SJSA1 (cell line): ENCODE data around the gene CDK10. TPM values are rescaled to one million over a fixed set of nuclear protein-coding genes. Genes with fewer than 3 reads are reported as not detected.

Experiments
- DNase-seq, 2 experiments: peaks; one replicate each; pipeline ENCODE4 v3.0.0-alpha.2; 2015 to 2020; ENCODE audit warnings: low spot score in 2 of 2, low read depth in 1 of 2
- H3K27ac ChIP-seq: fragments of 250-450 bp; sonication (Bioruptor Pico); 2 replicates; pipeline ENCODE4 v1.5.1; 2020; ENCODE audit warnings: mild to moderate bottlenecking, moderate library complexity
- H3K27me3 ChIP-seq: fragments of 250-450 bp; sonication (Bioruptor Pico); replicated peaks from 2 replicates; pipeline ENCODE4 v1.5.1; 2020; ENCODE audit warnings: mild to moderate bottlenecking, moderate library complexity
- H3K36me3 ChIP-seq: fragments of 250-450 bp; sonication (Bioruptor Pico); 2 replicates; pipeline ENCODE4 v1.5.1; 2020; ENCODE audit warnings: mild to moderate bottlenecking
- H3K4me1 ChIP-seq: fragments of 250-450 bp; sonication (Bioruptor Pico); replicated peaks from 2 replicates; pipeline ENCODE4 v1.6.1; 2021; ENCODE audit warnings: mild to moderate bottlenecking
- H3K4me3 ChIP-seq: fragments of 250-450 bp; sonication (Bioruptor Pico); 2 replicates; pipeline ENCODE4 v1.5.1; 2020; ENCODE audit warnings: mild to moderate bottlenecking
- H3K9me3 ChIP-seq: fragments of 250-450 bp; sonication (Bioruptor Pico); replicated peaks from 2 replicates; pipeline ENCODE4 v1.5.1; 2020; ENCODE audit warnings: mild to moderate bottlenecking
- total RNA-seq: library from RNA; depleted of rRNA; stranded (reverse); fragments of >200 nt; shearing (Covaris generic); gene quantifications from 2 replicates; pipeline ENCODE4 v1.2.3, GENCODE V29; 2014

The CDK10 gene
- total RNA-seq, 1 experiment from 2014 or later, result 26.8 TPM

GRCh38 chr16:89720551-89720812 lies 34.0 kb downstream of the CDK10 start:
- peak overlapping the region; percentile 83 for H3K4me3 ChIP-seq
- peak overlapping the region; percentile 65 for H3K27ac ChIP-seq
- H3K36me3 ChIP-seq, result peaks cover 46% of the 10 kb centered on the region
- peaks cover 30% of the 10 kb centered on the region for H3K4me1 ChIP-seq
- no peaks in the 10 kb centered on the region; the same call in 1 of the 2 replicates for H3K9me3 ChIP-seq
- peak in 1 of 2 experiments; percentile 46 for DNase-seq
- no peaks in the 10 kb centered on the region for H3K27me3 ChIP-seq

GRCh38 chr16:89720813-89721545 lies 34.5 kb downstream of the CDK10 start, which contains the start of the genes VPS9D1 and ZNF276:
Gene VPS9D1, minus strand, starts transcription at chr16:89720898. Its CDS starts 37 bp downstream, at chr16:89720861.
Gene ZNF276, plus strand, starts transcription at chr16:89721537. Its CDS starts 104 bp downstream, at chr16:89721641.
- peak within 1 kb of the TSS; percentile 65 for H3K27ac ChIP-seq
- H3K36me3 ChIP-seq, result peaks cover 51% of the 10 kb centered on the region
- H3K9me3 ChIP-seq, result no peaks in the 10 kb centered on the region; the same call in 1 of the 2 replicates
- H3K4me1 ChIP-seq, result peaks cover 30% of the 10 kb centered on the region
- DNase-seq, result peak; percentile 84 to 92
- H3K4me3 ChIP-seq, result peak within 1 kb of the TSS; percentile 83
- H3K27me3 ChIP-seq, result no peaks in the 10 kb centered on the region

- H3K36me3 ChIP-seq, result peaks cover 58% of the 10 kb centered on the region
- peak; percentile 64 to 71 for DNase-seq
- H3K27me3 ChIP-seq, result no peaks in the 10 kb centered on the region
- H3K9me3 ChIP-seq, result no peaks in the 10 kb centered on the region; the same call in 1 of the 2 replicates
- peak overlapping the region; percentile 65 for H3K27ac ChIP-seq
- peaks cover 30% of the 10 kb centered on the region for H3K4me1 ChIP-seq
- peak overlapping the region; percentile 83 for H3K4me3 ChIP-seq
Observed at GRCh38 chr16:89721546-89722391, 35.3 kb downstream of the CDK10 start.

- no peaks in the 10 kb centered on the region for H3K27me3 ChIP-seq
- peak overlapping the region; percentile 83 for H3K4me3 ChIP-seq
- peaks cover 67% of the 10 kb centered on the region for H3K36me3 ChIP-seq
- H3K27ac ChIP-seq, result no peak overlapping the region
- no peaks in the 10 kb centered on the region; the same call in 1 of the 2 replicates for H3K9me3 ChIP-seq
- DNase-seq, result no peak
- peaks cover 30% of the 10 kb centered on the region for H3K4me1 ChIP-seq
Observed at GRCh38 chr16:89722392-89723278, 36.1 kb downstream of the CDK10 start.

- Histone ChIP-seq H3K27ac (no peak overlapping the region), H3K36me3 (peaks cover 76% of the 10 kb centered on the region), H3K4me1 (peaks cover 30% of the 10 kb centered on the region), H3K4me3 (no peak overlapping the region; the same call in 1 of the 2 replicates), H3K9me3 (no peaks in the 10 kb centered on the region; the same call in 1 of the 2 replicates), H3K27me3 (no peaks in the 10 kb centered on the region)
- no peak for DNase-seq
Observed at GRCh38 chr16:89723279-89724250, 37.1 kb downstream of the CDK10 start.

- peaks cover 5% of the 10 kb centered on the region for H3K4me1 ChIP-seq
- peaks cover 93% of the 10 kb centered on the region for H3K36me3 ChIP-seq
- DNase-seq, result no peak
- H3K9me3 ChIP-seq, result no peaks in the 10 kb centered on the region
- H3K27ac ChIP-seq, result no peak overlapping the region
- H3K4me3 ChIP-seq, result no peak overlapping the region
- no peaks in the 10 kb centered on the region for H3K27me3 ChIP-seq
Observed at GRCh38 chr16:89727406-89728120, 41.1 kb downstream of the CDK10 start.

GRCh38 chr16:89729293-89729692 lies 42.8 kb downstream of the CDK10 start:
- DNase-seq, result no peak
- Histone ChIP-seq H3K4me3 (no peak overlapping the region), H3K36me3 (peaks cover 89% of the 10 kb centered on the region)

GRCh38 chr16:89729863-89730593 lies 43.5 kb downstream of the CDK10 start:
- no peaks in the 10 kb centered on the region for H3K9me3 ChIP-seq
- no peaks in the 10 kb centered on the region for H3K27me3 ChIP-seq
- H3K36me3 ChIP-seq, result peaks cover 92% of the 10 kb centered on the region
- no peaks in the 10 kb centered on the region for H3K4me1 ChIP-seq
- DNase-seq, result no peak
- H3K4me3 ChIP-seq, result no peak overlapping the region
- H3K27ac ChIP-seq, result no peak overlapping the region

More at GRCh38 chr16:89729293-89729692, 42.8 kb downstream of the CDK10 start:
- Histone ChIP-seq H3K27ac (no peak overlapping the region), H3K4me1 (no peaks in the 10 kb centered on the region), H3K27me3 (no peaks in the 10 kb centered on the region), H3K9me3 (no peaks in the 10 kb centered on the region)

GRCh38 chr16:89730610-89731234 lies 44.2 kb downstream of the CDK10 start:
- Histone ChIP-seq H3K4me3 (no peak overlapping the region), H3K36me3 (peaks cover 94% of the 10 kb centered on the region), H3K4me1 (no peaks in the 10 kb centered on the region), H3K9me3 (no peaks in the 10 kb centered on the region), H3K27me3 (no peaks in the 10 kb centered on the region), H3K27ac (no peak overlapping the region)
- no peak for DNase-seq

GRCh38 chr16:89732142-89732917 lies 45.8 kb downstream of the CDK10 start:
- Histone ChIP-seq H3K27me3 (no peaks in the 10 kb centered on the region), H3K27ac (no peak overlapping the region)

GRCh38 chr16:89732918-89733242 lies 46.4 kb downstream of the CDK10 start:
- no peaks in the 10 kb centered on the region for H3K4me1 ChIP-seq
- no peak for DNase-seq
- peaks cover 90% of the 10 kb centered on the region for H3K36me3 ChIP-seq
- H3K9me3 ChIP-seq, result no peaks in the 10 kb centered on the region
- no peak overlapping the region for H3K27ac ChIP-seq
- no peaks in the 10 kb centered on the region for H3K27me3 ChIP-seq
- no peak overlapping the region for H3K4me3 ChIP-seq

More at GRCh38 chr16:89732142-89732917, 45.8 kb downstream of the CDK10 start:
- Histone ChIP-seq H3K4me1 (no peaks in the 10 kb centered on the region), H3K4me3 (no peak overlapping the region), H3K36me3 (peaks cover 90% of the 10 kb centered on the region), H3K9me3 (no peaks in the 10 kb centered on the region)
- DNase-seq, result no peak
